ENCODE measurements around the gene ARNT2. TPM values are rescaled to one million over a fixed set of nuclear protein-coding genes. Genes with fewer than 3 reads are reported as not detected.

The ARNT2 gene
- total RNA-seq, 1 donor from 2014 or later, result 0.26 TPM

DNA sequence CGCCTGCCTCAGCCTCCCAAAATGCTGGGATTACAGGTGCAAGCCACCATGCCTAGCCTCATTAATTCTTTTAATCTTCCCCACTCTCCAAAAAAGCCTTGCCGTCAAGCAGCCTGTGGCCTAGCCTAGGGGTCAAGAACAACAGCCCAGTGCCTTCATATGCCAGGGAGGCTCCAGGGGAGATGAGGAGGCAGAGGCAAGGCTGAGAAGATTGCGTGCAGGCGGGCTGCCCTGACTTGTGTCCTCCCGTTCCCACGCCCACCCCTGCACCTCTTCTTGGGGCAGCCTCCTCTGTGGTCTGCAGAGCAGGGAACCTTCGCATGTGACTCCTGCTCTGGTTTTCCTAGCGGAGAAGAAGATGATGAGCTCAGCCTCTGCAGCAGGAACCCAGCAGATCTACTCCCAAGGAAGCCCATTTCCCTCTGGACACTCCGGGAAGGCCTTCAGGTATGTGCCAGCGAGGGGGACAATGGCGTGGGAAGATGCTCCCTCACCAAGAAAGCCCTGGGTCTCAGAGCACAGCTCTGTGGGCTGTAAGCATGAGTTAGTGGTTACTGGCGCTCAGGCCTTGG is 172.4 kb downstream of the ARNT2 start:
- H3K36me3 ChIP-seq (ENCODE audit: control insufficient read depth, insufficient read depth, low read length), result no peaks in the 10 kb centered on the region
- FAIRE-seq (no peak), DNase-seq (ENCODE audit: low read depth) (no peak)
- TF ChIP-seq, protein P1, sequence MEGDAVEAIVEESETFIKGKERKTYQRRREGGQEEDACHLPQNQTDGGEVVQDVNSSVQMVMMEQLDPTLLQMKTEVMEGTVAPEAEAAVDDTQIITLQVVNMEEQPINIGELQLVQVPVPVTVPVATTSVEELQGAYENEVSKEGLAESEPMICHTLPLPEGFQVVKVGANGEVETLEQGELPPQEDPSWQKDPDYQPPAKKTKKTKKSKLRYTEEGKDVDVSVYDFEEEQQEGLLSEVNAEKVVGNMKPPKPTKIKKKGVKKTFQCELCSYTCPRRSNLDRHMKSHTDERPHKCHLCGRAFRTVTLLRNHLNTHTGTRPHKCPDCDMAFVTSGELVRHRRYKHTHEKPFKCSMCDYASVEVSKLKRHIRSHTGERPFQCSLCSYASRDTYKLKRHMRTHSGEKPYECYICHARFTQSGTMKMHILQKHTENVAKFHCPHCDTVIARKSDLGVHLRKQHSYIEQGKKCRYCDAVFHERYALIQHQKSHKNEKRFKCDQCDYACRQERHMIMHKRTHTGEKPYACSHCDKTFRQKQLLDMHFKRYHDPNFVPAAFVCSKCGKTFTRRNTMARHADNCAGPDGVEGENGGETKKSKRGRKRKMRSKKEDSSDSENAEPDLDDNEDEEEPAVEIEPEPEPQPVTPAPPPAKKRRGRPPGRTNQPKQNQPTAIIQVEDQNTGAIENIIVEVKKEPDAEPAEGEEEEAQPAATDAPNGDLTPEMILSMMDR (IDR thresholded peaks at IDR 0.05; ENCODE audit: insufficient read depth, low read length, severe bottlenecking), result no peak
- no peaks in the 10 kb centered on the region for H3K27me3 ChIP-seq (ENCODE audit: control insufficient read depth, insufficient read depth, low read length)
- H3K4me3 ChIP-seq (ENCODE audit: low read depth, low read length), result no peak overlapping the region

DNA sequence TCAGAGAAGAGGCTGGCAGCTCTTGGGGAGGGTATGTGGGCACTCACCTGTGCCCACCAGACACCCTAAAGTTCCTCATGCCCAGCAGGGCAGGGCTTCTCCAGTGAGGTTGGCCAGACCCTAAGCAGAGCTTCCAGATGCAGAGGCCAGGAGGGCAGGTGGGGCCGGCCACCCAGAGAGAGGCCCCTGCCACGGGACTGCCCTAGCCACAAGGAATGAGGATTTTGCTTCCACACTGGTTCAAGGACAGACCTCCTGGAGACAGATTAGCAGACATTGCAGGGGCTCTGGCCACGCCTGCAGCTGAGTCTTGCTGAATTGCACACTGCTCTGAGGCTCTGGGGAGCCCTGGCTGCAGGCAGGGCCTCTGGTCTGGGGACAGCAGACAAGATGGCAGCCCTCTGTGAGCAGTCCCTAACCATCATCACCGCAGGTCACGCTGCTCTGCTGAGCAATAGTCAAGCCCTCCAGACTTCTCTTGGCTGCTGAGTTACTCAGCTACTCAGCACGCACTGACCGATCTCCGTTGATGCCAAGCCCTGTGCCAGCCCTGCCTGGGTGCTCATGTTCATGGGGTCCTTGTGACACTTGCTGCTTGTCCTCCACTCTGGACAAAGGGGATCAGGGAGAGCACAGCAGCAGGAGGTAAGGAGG is 173.5 kb downstream of the ARNT2 start:
- no peaks in the 10 kb centered on the region for H3K36me3 ChIP-seq (ENCODE audit: control insufficient read depth, insufficient read depth, low read length)
- no peak overlapping the region for H3K4me3 ChIP-seq (ENCODE audit: low read depth, low read length)
- FAIRE-seq (no peak), DNase-seq (ENCODE audit: low read depth) (no peak)
- no peaks in the 10 kb centered on the region for H3K27me3 ChIP-seq (ENCODE audit: control insufficient read depth, insufficient read depth, low read length)
- TF ChIP-seq, protein P1 (IDR thresholded peaks at IDR 0.05; ENCODE audit: insufficient read depth, low read length, severe bottlenecking), result no peak

DNA sequence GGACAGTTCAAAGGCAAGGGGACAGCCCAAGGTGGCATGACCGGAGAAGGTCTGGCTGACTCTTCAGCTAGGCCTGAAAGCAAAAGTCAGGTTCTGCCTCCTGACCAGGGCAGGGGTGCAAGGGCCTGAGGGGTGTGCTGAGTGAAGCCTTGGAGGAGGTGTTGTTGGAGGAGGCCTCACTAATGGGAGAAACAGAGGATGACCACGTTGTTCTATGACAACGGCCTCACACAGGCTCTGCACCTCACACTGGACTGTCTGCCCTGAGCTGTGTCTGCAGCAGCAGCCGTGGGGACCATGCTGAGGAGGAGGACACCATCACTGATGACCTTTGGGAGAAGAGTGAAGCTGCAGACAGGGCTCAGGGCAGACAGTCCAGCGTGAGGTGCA is 174.0 kb downstream of the ARNT2 start:
- Histone ChIP-seq H3K36me3 (ENCODE audit: control insufficient read depth, insufficient read depth, low read length) (no peaks in the 10 kb centered on the region), H3K4me3 (ENCODE audit: low read depth, low read length) (no peak overlapping the region), H3K27me3 (ENCODE audit: control insufficient read depth, insufficient read depth, low read length) (no peaks in the 10 kb centered on the region)
- FAIRE-seq, result no peak
- no peak for DNase-seq (ENCODE audit: low read depth)
- TF ChIP-seq, protein P1 (IDR thresholded peaks at IDR 0.05; ENCODE audit: insufficient read depth, low read length, severe bottlenecking), result no peak

DNA sequence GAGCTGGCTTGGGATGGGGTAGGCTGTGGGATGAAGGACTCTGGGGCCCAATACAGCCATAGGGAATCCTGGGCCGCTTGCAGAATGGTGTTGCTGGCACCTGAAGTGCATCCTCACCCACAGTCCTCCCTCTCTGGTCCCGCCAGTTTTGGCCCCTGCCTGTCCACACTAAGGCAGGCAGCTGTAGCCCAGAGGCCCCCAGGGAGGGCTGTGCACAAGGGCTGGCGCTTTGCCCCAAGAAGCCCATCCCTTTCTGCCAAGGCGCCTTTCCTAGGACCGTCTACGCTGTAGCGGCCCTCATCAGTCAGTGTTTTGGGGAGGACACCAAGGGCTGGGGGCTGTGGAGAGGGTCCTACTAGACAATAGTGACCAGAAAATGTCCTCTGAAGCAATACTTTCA is 174.7 kb downstream of the ARNT2 start:
- DNase-seq (ENCODE audit: low read depth), result no peak
- Histone ChIP-seq H3K27me3 (ENCODE audit: control insufficient read depth, insufficient read depth, low read length) (no peaks in the 10 kb centered on the region), H3K4me3 (ENCODE audit: low read depth, low read length) (no peak overlapping the region), H3K36me3 (ENCODE audit: control insufficient read depth, insufficient read depth, low read length) (no peaks in the 10 kb centered on the region)
- no peak for FAIRE-seq
- TF ChIP-seq, protein P1 (IDR thresholded peaks at IDR 0.05; ENCODE audit: insufficient read depth, low read length, severe bottlenecking), result no peak

DNA sequence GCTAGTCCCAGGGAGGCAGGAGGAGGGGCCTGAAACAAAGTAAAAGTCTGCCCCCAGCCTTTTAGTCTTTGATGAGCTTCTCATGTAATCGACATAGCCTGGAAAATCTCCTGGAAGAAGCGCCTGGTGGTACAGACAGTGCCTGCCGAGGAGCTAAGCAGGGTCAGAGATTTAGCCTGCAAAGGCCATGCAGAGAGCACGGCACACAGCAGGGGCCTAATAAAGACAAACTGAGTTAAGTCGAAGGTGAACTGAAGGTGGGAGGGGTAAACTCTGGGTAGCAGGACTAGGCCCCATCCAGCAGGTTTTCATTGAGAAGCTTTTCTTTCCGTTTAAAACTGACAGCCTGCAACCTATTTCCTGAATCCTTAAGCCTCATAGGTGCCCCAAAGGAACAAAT is 175.4 kb downstream of the ARNT2 start:
- DNase-seq (ENCODE audit: low read depth) (no peak), FAIRE-seq (no peak)
- Histone ChIP-seq H3K36me3 (ENCODE audit: control insufficient read depth, insufficient read depth, low read length) (no peaks in the 10 kb centered on the region), H3K27me3 (ENCODE audit: control insufficient read depth, insufficient read depth, low read length) (no peaks in the 10 kb centered on the region), H3K4me3 (ENCODE audit: low read depth, low read length) (no peak overlapping the region)
- TF ChIP-seq, protein P1 (IDR thresholded peaks at IDR 0.05; ENCODE audit: insufficient read depth, low read length, severe bottlenecking), result no peak

DNA sequence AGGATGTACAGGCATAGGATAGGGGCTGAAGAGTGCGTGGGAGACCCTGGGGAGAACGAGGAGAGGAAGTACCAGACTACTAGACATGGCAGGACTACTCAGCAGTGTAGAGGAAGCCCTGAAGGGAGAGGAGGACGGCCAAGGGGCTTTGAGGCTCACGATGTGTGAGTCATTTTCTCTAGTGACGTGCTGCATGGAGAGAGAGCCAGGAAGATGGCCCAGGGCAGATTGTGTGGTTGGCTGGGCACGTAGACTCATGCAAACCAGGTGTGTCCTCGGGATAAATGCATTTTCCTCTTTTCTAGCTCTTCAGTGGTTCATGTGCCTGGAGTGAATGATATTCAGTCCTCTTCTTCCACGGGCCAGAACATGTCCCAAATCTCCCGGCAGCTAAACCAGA is 175.9 kb downstream of the ARNT2 start:
- Histone ChIP-seq H3K36me3 (ENCODE audit: control insufficient read depth, insufficient read depth, low read length) (no peaks in the 10 kb centered on the region), H3K27me3 (ENCODE audit: control insufficient read depth, insufficient read depth, low read length) (no peaks in the 10 kb centered on the region), H3K4me3 (ENCODE audit: low read depth, low read length) (no peak overlapping the region)
- FAIRE-seq, result peak; percentile 100
- TF ChIP-seq, protein P1 (IDR thresholded peaks at IDR 0.05; ENCODE audit: insufficient read depth, low read length, severe bottlenecking), result no peak
- peak; percentile 100 for DNase-seq (ENCODE audit: low read depth)
